HUES64 (cell line): ENCODE measurements around the gene PTPRM.

ENCODE experiments used
- H3K27ac ChIP-seq: 2 replicates; pipeline ENCODE4 v1.7.0; 2013; ENCODE audit warnings: low read depth, low read length, inconsistent platforms
- H3K27me3 ChIP-seq: 2 replicates; pipeline ENCODE4 v1.6.1; 2013; ENCODE audit warnings: mild to moderate bottlenecking, low read length; ENCODE audit not compliant: insufficient read depth
- H3K36me3 ChIP-seq: 2 replicates; pipeline ENCODE4 v1.6.1; 2013; ENCODE audit warnings: mild to moderate bottlenecking, low read length; ENCODE audit not compliant: insufficient read depth
- H3K4me1 ChIP-seq: 2 replicates; pipeline ENCODE4 v1.6.1; 2013; ENCODE audit warnings: mild to moderate bottlenecking, low read length, moderate library complexity; ENCODE audit not compliant: insufficient read depth
- H3K4me3 ChIP-seq: 2 replicates; pipeline ENCODE4 v1.5.1; 2013; ENCODE audit warnings: mild to moderate bottlenecking, low read length, moderate library complexity
- H3K9ac ChIP-seq: 2 replicates; pipeline ENCODE4 v1.6.1; 2013; ENCODE audit warnings: mild to moderate bottlenecking, low read depth, low read length
- H3K9me3 ChIP-seq: 2 replicates; pipeline ENCODE4 v1.6.1; 2013; ENCODE audit warnings: low read depth, low read length; ENCODE audit not compliant: insufficient read depth
- WGBS: fragments of 150-250, 120-280 bp; methylation state at CpG from one replicate; pipeline ENCODE4 v1.1.7; 2013; ENCODE audit warnings: missing lambda C conversion rate; 5-methylcytosine and 5-hydroxymethylcytosine counted together

PTPRM gene

DNA sequence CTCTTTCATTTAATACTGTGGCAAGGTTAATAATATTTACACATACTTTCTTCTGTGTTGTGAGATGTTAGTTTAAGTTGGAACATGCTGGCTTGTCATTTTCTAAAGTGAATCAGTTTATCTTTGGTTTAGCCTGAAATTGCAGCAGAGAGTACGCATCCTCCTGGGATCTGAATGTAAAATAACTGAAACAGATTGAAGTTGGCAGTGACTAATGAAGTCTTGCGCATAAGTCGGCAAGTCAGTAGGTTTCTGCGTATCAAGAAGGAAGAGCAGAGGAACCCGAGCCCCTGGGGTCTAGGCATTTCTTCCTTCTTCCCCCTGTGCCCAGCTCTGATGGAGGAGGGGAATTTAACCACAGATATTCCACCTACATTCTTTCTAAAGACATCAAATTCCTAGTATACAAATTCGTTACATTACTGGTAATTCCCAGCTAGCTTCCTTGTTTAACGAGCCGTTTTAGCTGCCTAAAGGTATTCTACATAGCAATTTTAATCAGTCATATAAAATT lies 650.0 kb downstream of the PTPRM start:
- Histone ChIP-seq H3K9ac (peak overlapping the region; percentile 18; the same call in 1 of the 2 replicates), H3K9me3 (no peaks in the 10 kb centered on the region), H3K4me1 (peaks cover 40% of the 10 kb centered on the region), H3K27ac (peak overlapping the region; percentile 58), H3K27me3 (peaks cover 7% of the 10 kb centered on the region; the same call in 1 of the 2 replicates), H3K4me3 (no peak overlapping the region), H3K36me3 (no peaks in the 10 kb centered on the region)
- WGBS = 42% methylated on average over 8 of the region's 8 CpGs

DNA sequence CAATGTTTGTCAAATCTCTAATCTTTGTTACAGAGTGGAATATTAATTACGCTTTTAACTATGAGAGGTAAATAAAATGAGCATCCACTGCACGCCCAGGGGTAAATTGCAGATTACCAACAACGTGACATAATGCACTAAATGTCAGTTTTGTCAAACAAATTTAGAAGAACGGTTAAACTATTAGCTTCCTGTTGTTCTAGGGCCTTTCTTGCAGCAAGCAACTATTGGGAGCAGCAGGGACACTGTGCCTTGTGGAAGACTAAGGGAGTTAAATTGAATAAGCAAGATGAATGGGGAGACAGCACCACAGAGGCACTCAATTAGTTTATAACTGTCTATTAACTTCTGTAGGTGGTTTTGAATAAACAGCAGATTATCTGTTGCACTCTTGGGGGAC lies 651.1 kb downstream of the PTPRM start:
- Histone ChIP-seq H3K4me1 (peaks cover 40% of the 10 kb centered on the region), H3K9me3 (no peaks in the 10 kb centered on the region), H3K27ac (peak overlapping the region; percentile 58; the same call in 1 of the 2 replicates), H3K4me3 (no peak overlapping the region), H3K27me3 (peaks cover 7% of the 10 kb centered on the region; the same call in 1 of the 2 replicates), H3K36me3 (no peaks in the 10 kb centered on the region), H3K9ac (no peak overlapping the region)
- WGBS = 36% methylated on average over 4 of the region's 4 CpGs

DNA sequence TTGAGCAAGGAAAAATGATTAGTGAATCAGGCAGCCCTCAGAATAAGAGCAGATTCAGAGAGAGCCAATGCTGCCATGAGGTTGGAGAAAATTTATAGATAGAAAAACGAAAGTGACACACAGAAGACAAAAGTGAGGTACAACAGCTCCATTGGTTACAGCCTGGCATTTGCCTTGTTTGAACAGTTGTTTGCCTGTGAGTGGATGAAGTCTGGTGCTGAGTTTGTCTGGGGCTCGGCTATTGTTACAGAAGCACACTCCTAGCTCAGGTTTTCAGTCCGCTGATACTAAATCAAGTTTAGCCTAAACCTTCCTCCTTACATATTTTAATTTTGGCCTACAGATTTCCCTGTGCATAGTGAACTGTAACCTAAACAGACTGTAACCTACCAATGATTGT lies 654.3 kb downstream of the PTPRM start:
- no peaks in the 10 kb centered on the region for H3K36me3 ChIP-seq
- peaks cover 7% of the 10 kb centered on the region; the same call in 1 of the 2 replicates for H3K27me3 ChIP-seq
- H3K4me3 ChIP-seq = no peak overlapping the region
- 100% methylated on average over 2 of the region's 3 CpGs for WGBS
- H3K4me1 ChIP-seq = peaks cover 33% of the 10 kb centered on the region
- no peak overlapping the region for H3K27ac ChIP-seq
- H3K9me3 ChIP-seq = peaks cover 15% of the 10 kb centered on the region
- no peak overlapping the region for H3K9ac ChIP-seq

DNA sequence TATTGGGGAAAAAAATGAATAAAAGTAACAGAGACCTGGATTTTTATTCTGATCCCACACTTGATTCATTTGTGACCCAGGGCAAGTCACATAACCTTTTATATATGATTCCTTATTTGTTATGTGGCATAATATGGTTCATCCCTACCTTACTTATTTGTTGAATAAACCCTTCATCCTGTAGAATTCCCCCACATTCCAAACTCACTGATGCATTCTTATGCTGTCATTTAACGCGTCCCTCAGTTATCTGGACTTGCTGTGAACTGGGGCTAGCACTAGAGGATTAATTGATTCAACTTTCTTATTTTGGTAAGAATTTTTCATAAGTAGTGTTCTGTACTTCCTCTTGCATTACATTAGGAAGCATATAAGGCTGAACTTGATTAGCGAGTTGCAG lies 657.5 kb downstream of the PTPRM start:
- Histone ChIP-seq H3K4me1 (peaks cover 6% of the 10 kb centered on the region; the same call in 1 of the 2 replicates), H3K27ac (no peak overlapping the region), H3K36me3 (no peaks in the 10 kb centered on the region)

DNA sequence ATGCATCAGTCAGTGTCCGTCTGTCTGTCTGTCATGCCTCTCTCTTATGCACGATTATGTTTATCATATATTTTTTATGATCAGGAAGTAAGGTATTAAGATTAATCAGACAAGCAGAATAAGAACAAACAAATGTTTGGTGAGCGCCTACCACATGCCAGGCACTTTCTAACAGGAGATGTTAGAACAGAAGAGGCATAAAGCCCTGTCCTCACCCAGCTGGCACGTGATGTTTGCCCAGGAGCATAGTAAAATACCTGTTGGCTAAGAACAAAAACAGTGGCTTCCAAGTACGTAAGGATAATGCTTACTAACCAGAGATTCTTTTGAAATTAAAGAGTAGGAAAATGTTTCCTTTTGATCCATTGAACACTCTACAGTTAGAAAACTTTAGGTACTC lies 661.9 kb downstream of the PTPRM start:
- 95% methylated on average over 4 of the region's 5 CpGs for WGBS
- H3K36me3 ChIP-seq = no peaks in the 10 kb centered on the region
- H3K27me3 ChIP-seq = no peaks in the 10 kb centered on the region
- H3K4me3 ChIP-seq = no peak overlapping the region
- H3K27ac ChIP-seq = no peak overlapping the region
- H3K9me3 ChIP-seq = peaks cover 20% of the 10 kb centered on the region
- no peak overlapping the region for H3K9ac ChIP-seq
- peaks cover 5% of the 10 kb centered on the region for H3K4me1 ChIP-seq

More for the DNA sequence above, 657.5 kb downstream of the PTPRM start:
- Histone ChIP-seq H3K4me3 (no peak overlapping the region), H3K9ac (no peak overlapping the region), H3K27me3 (no peaks in the 10 kb centered on the region), H3K9me3 (peaks cover 20% of the 10 kb centered on the region)
- WGBS = 96% methylated on average over 2 of the region's 3 CpGs

DNA sequence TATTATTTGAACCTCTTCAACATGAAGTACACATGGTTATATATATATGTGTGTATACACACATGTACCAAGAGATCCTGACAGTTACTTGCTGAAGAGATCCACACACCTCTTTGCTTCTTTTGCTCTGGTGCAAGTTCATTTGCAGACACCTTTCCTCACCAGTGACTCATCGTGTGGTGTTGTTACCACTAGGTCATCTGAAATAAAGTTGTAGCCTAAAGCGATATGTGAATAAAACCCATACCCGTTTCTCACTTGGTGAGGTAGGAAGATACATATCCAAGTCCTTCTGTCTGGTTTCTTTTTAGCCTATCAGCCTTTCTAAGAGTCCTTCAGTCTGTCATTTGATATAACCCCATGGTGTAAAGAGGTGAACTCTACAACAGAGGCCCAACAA lies 662.7 kb downstream of the PTPRM start:
- 97% methylated on average over 3 of the region's 3 CpGs for WGBS

DNA sequence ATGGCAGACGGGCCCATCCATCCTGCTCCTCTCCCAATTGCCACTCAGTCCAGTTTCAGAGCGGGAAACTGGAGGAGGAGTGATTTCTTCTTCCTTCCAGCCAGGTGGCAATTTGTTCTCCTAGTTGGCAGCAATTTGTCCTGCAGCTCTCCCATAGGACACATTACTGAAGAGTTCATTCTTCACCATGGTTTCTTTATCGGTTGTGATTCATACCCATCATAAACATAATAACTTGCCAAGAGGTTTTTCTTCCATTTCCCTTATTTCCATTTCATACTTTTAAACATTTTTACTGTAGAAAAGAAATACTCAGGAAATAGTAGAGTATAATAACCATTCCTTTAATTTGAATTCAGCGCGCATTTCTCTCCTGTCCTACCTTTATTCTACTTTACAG lies 664.2 kb downstream of the PTPRM start:
- 94% methylated on average over 5 of the region's 5 CpGs for WGBS
- Histone ChIP-seq H3K4me3 (no peak overlapping the region), H3K36me3 (no peaks in the 10 kb centered on the region)

More for the DNA sequence above, 662.7 kb downstream of the PTPRM start:
- Histone ChIP-seq H3K4me3 (no peak overlapping the region), H3K27ac (no peak overlapping the region), H3K36me3 (no peaks in the 10 kb centered on the region), H3K9me3 (peaks cover 24% of the 10 kb centered on the region), H3K27me3 (no peaks in the 10 kb centered on the region), H3K4me1 (peaks cover 4% of the 10 kb centered on the region), H3K9ac (no peak overlapping the region)

DNA sequence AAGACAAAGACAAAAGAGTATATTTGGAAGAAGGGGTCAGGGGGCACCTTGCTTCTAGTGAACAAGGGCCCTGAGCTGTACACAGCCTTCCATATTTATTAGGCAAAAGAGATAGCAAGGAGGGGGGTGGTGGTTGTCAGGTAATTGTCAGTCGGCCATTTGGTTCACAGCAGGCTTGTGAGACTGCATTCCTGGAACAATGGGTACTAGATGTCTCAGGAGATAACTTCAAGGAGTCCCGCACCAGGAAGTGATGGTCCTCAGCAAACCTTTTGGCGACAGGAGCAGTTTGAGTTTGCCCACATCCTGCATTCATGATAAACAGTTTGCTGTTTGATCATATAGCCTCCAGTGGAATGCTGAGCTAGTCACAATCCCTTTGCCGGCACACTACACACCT lies 665.7 kb downstream of the PTPRM start:
- H3K9ac ChIP-seq = no peak overlapping the region
- H3K4me1 ChIP-seq = peaks cover 4% of the 10 kb centered on the region
- H3K9me3 ChIP-seq = 0 out of 2 replicates have a peak, but pooled peaks cover 5% of the 10 kb centered on the region
- H3K36me3 ChIP-seq = no peaks in the 10 kb centered on the region
- no peaks in the 10 kb centered on the region for H3K27me3 ChIP-seq
- WGBS = 64% methylated on average over 4 of the region's 4 CpGs
- H3K27ac ChIP-seq = no peak overlapping the region
- no peak overlapping the region for H3K4me3 ChIP-seq

More for the DNA sequence above, 664.2 kb downstream of the PTPRM start:
- Histone ChIP-seq H3K9ac (no peak overlapping the region), H3K27me3 (no peaks in the 10 kb centered on the region), H3K9me3 (peaks cover 11% of the 10 kb centered on the region), H3K4me1 (peaks cover 4% of the 10 kb centered on the region), H3K27ac (no peak overlapping the region)

DNA sequence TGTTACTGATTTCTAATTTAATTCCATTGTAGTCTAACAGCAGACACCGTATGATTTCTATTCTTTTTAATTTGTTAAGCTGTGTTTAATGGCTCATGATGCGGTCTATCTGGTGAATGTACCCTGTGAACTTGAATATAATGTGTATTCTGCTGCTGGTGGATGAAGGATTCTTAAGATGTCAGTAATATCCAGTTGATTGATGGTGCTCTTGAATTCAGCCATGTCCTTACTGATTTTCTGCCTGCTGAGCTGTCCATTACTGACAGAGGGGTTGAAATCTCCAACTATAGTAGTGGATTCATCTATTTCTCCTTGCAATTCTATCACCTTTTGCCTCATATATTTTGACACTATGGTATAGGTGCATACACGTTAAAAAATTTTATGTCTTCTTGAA lies 668.8 kb downstream of the PTPRM start:
- WGBS = 95% methylated on average over 2 of the region's 3 CpGs
- no peaks in the 10 kb centered on the region for H3K36me3 ChIP-seq
- no peak overlapping the region for H3K9ac ChIP-seq
- no peak overlapping the region for H3K4me3 ChIP-seq
- H3K9me3 ChIP-seq = peaks cover 10% of the 10 kb centered on the region; the same call in 1 of the 2 replicates
- no peak overlapping the region for H3K27ac ChIP-seq
- no peaks in the 10 kb centered on the region for H3K27me3 ChIP-seq
- peaks cover 11% of the 10 kb centered on the region for H3K4me1 ChIP-seq

DNA sequence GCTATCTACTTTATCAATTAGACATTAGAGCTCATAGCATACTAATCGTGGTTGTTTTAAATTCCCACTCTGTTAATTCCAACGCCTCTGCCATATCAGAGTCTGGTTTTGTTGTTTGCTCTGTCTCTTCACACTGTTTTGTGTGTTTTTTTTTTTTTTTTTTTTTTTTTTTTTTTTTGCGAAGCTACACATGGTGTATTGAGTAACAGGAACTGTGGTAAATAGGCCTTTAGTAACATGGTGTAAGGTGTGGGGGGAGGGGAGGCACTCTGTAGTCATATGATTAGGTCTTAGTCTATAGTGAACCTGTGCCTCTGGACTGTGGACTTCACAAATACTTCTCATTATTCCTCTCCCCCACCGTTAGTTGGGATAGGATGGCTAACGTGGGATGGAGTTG lies 671.4 kb downstream of the PTPRM start:
- Histone ChIP-seq H3K4me3 (no peak overlapping the region), H3K9ac (no peak overlapping the region), H3K27me3 (no peaks in the 10 kb centered on the region), H3K27ac (no peak overlapping the region), H3K4me1 (peaks cover 7% of the 10 kb centered on the region; the same call in 1 of the 2 replicates), H3K9me3 (peaks cover 10% of the 10 kb centered on the region; the same call in 1 of the 2 replicates), H3K36me3 (no peaks in the 10 kb centered on the region)
- 100% methylated on average over 3 of the region's 5 CpGs for WGBS

DNA sequence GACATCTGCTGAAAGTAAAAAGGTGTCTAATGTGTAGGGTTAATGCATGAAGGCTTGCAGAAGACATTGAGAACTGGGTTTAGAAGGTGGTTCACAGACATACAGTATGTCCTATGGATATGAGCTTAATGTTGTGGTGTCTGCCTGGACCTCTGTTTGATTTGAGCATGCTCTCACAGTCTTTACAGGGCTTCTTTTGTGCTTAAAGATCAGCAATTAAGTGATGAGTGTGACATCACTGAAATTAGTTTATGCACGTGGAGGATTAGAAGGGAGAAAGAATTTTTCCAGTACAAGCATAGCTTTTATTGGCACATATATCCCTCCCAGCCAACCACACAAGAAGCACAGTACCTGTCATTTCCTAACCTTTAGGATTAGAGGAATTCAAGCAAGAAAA lies 674.6 kb downstream of the PTPRM start:
- no CpG with 5 or more reads among the region's 1 CpG for WGBS
- Histone ChIP-seq H3K4me3 (no peak overlapping the region), H3K4me1 (peaks cover 7% of the 10 kb centered on the region; the same call in 1 of the 2 replicates), H3K27ac (no peak overlapping the region), H3K27me3 (no peaks in the 10 kb centered on the region), H3K9ac (no peak overlapping the region), H3K36me3 (no peaks in the 10 kb centered on the region), H3K9me3 (peaks cover 6% of the 10 kb centered on the region; the same call in 1 of the 2 replicates)
